Measurements from ENCODE around the gene TAF5L.

DNA sequence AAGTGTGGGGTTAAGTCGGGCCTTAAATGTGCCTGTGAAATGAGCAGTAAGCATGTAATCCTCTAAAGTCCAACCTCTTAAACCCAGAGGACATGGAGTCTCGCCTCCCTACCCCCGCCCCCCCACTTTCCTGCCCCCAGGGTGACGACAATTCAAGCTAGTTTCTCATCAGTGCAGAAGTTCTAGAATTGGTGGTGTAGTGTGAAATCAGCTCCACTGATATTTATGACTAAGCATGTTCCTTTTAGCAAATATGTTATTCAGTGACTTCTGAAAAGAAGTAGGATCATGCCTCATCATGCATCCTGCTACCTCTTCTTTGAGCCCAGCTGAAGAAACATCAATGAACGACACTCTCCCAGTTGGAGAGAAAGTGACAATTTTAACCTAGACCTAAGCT lies 64.8 kb downstream of the TAF5L start:
- TF ChIP-seq POLR2AphosphoS5 (IDR thresholded peaks at IDR 0.05) (no peak), POLR2A (IDR thresholded peaks at IDR 0.05) (no peak)
- TF ChIP-seq, protein P1, sequence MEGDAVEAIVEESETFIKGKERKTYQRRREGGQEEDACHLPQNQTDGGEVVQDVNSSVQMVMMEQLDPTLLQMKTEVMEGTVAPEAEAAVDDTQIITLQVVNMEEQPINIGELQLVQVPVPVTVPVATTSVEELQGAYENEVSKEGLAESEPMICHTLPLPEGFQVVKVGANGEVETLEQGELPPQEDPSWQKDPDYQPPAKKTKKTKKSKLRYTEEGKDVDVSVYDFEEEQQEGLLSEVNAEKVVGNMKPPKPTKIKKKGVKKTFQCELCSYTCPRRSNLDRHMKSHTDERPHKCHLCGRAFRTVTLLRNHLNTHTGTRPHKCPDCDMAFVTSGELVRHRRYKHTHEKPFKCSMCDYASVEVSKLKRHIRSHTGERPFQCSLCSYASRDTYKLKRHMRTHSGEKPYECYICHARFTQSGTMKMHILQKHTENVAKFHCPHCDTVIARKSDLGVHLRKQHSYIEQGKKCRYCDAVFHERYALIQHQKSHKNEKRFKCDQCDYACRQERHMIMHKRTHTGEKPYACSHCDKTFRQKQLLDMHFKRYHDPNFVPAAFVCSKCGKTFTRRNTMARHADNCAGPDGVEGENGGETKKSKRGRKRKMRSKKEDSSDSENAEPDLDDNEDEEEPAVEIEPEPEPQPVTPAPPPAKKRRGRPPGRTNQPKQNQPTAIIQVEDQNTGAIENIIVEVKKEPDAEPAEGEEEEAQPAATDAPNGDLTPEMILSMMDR (IDR thresholded peaks at IDR 0.05): no peak
